Neural cell (in vitro differentiated cells): ENCODE data around the gene GNAL. TPM values are rescaled to one million over a fixed set of nuclear protein-coding genes. Genes with fewer than 3 reads are reported as not detected.

Experiments
- H2AFZ ChIP-seq: fragments of 200-600, 300-800 bp; sonication (generic), shearing (Covaris generic); 2 replicates; pipeline ENCODE4 v1.6.0; 2014; ENCODE audit warnings: low read depth, mild to moderate bottlenecking, antibody characterized with exemption, low read length, moderate library complexity
- H3F3A ChIP-seq: fragments of 200-600 bp; shearing (Covaris generic); 2 replicates; pipeline ENCODE4 v1.6.1; 2016; ENCODE audit warnings: mild to moderate bottlenecking, moderate library complexity, mixed read lengths, antibody characterized with exemption, low read length; ENCODE audit not compliant: insufficient read depth, poor library complexity, severe bottlenecking
- H3K27ac ChIP-seq: fragments of 200-600, 300-800 bp; sonication (generic), shearing (Covaris generic); 2 replicates; pipeline ENCODE4 v1.5.1; 2014; ENCODE audit warnings: mild to moderate bottlenecking, low read length, moderate library complexity
- H3K27me3 ChIP-seq: fragments of 300-800, 200-600 bp; sonication (generic), shearing (Covaris generic); 2 replicates; pipeline ENCODE4 v1.6.0; 2014; ENCODE audit warnings: mild to moderate bottlenecking, low read depth, low read length, moderate library complexity; ENCODE audit not compliant: insufficient read depth
- H3K36me3 ChIP-seq: fragments of 300-800, 200-600 bp; sonication (generic), shearing (Covaris generic); 2 replicates; pipeline ENCODE4 v1.5.1; 2014; ENCODE audit warnings: mild to moderate bottlenecking, antibody characterized with exemption, low read length, moderate library complexity; ENCODE audit not compliant: insufficient read depth
- H3K4me2 ChIP-seq: fragments of 300-800, 200-600 bp; sonication (generic), shearing (Covaris generic); 2 replicates; pipeline ENCODE4 v1.6.0; 2014; ENCODE audit warnings: mild to moderate bottlenecking, low read length
- H3K4me3 ChIP-seq: fragments of 300-800, 200-600 bp; sonication (generic), shearing (Covaris generic); 2 replicates; pipeline ENCODE4 v1.5.1; 2014; ENCODE audit warnings: mild to moderate bottlenecking, low read length, moderate library complexity
- H3K79me2 ChIP-seq: fragments of 200-600 bp; shearing (Covaris generic); replicated peaks from 2 replicates; pipeline ENCODE4 v1.6.0; 2014; ENCODE audit warnings: mild to moderate bottlenecking, low read length, moderate library complexity; ENCODE audit not compliant: insufficient read depth
- H3K9ac ChIP-seq: fragments of 300-800, 200-600 bp; sonication (generic), shearing (Covaris generic); 2 replicates; pipeline ENCODE4 v1.6.1; 2016; ENCODE audit warnings: mild to moderate bottlenecking, low read length, mixed read lengths
- H3K9me2 ChIP-seq: fragments of 200-600 bp; shearing (Covaris generic); 2 replicates; pipeline ENCODE4 v1.6.1; 2016; ENCODE audit warnings: mild to moderate bottlenecking, low read length, mixed read lengths; ENCODE audit not compliant: insufficient read depth
- H3K9me3 ChIP-seq: fragments of 200-600, 300-800 bp; sonication (generic), shearing (Covaris generic); 2 replicates; pipeline ENCODE4 v1.6.1; 2016; ENCODE audit warnings: mild to moderate bottlenecking, mixed run types, low read length, moderate library complexity, mixed read lengths
- H4K20me1 ChIP-seq: fragments of 200-600 bp; shearing (Covaris generic); 2 replicates; pipeline ENCODE4 v1.6.1; 2016; ENCODE audit warnings: mild to moderate bottlenecking, mixed run types; ENCODE audit not compliant: insufficient read depth
- EP300 ChIP-seq: fragments of 450-650 bp; conservative IDR thresholded peaks from 2 replicates; pipeline ENCODE4 v1.6.1; 2014; ENCODE audit warnings: antibody characterized with exemption, mild to moderate bottlenecking, moderate library complexity; ENCODE audit not compliant: poor library complexity, severe bottlenecking
- EZH2 ChIP-seq: fragments of 200-600, 300-800 bp; shearing (Covaris generic), sonication (generic); IDR thresholded peaks from 2 replicates; pipeline ENCODE4 v1.6.1; 2014; ENCODE audit warnings: antibody characterized with exemption, low read length, borderline replicate concordance, mild to moderate bottlenecking; ENCODE audit not compliant: insufficient read depth, poor library complexity, severe bottlenecking
- MXI1 ChIP-seq: fragments of 450-650 bp; conservative IDR thresholded peaks from 2 replicates; pipeline ENCODE4 v1.6.1; 2014; ENCODE audit warnings: antibody characterized with exemption, mild to moderate bottlenecking; ENCODE audit not compliant: poor library complexity, severe bottlenecking
- POLR2AphosphoS5 ChIP-seq: IDR thresholded peaks from 2 replicates; pipeline ENCODE4 v1.6.1; 2012
- RAD21 ChIP-seq: fragments of 450-650 bp; conservative IDR thresholded peaks from 2 replicates; pipeline ENCODE4 v1.6.1; 2014; ENCODE audit warnings: antibody characterized with exemption, mild to moderate bottlenecking, moderate library complexity
- SMC3 ChIP-seq: fragments of 450-650 bp; conservative IDR thresholded peaks from 2 replicates; pipeline ENCODE4 v1.6.1; 2014; ENCODE audit warnings: antibody characterized with exemption, mild to moderate bottlenecking, moderate library complexity; ENCODE audit not compliant: poor library complexity
- TAF1 ChIP-seq: IDR thresholded peaks from 2 replicates; pipeline ENCODE4 v1.6.1; 2012; ENCODE audit warnings: low read depth
- polyA plus RNA-seq: library from polyadenylated mRNA; depleted of rRNA; stranded (reverse); fragments of >200 nt; gene quantifications from 2 replicates; pipeline ENCODE4 v1.2.3, GENCODE V29; 2014
- TF ChIP-seq, protein P1 (sequence below): fragments of 450-650 bp; IDR thresholded peaks from 2 replicates; pipeline ENCODE4 v1.5.1; 2014; ENCODE audit warnings: antibody characterized with exemption, mild to moderate bottlenecking, moderate library complexity; ENCODE audit not compliant: poor library complexity, severe bottlenecking
- TF ChIP-seq, protein P2 (sequence below): IDR thresholded peaks from 2 replicates; pipeline ENCODE4 v1.6.1; 2012; ENCODE audit warnings: borderline replicate concordance

GNAL gene
- polyA plus RNA-seq, 1 donor from 2014 or later: 16.7 TPM

DNA sequence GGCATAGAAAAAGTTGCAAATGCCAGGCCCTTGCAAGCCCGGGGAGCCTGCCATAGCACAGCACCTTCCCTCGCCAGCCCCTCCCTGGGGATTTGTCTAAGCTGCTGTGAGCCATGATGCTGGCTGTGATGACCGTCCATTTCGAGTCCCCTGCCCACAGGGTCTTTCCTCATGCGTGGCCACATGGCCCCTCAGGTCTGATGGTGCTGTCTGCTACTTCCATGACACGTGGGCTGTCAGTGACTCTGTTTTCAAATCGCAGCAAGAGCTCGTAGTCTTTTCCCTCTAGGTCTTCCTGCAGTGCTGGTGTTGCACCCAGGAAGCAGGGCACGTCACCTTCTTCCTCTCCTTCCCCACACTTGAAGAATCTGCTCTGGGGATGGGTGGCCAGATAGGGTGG, 15.5 kb upstream of the GNAL start:
- Histone ChIP-seq H3K9me3 (no peaks in the 10 kb centered on the region), H3K79me2 (no peaks in the 10 kb centered on the region), H2AFZ (no peak overlapping the region), H3K4me3 (no peak overlapping the region), H3K36me3 (no peaks in the 10 kb centered on the region), H4K20me1 (no peaks in the 10 kb centered on the region), H3K27ac (no peak overlapping the region), H3K4me2 (no peak overlapping the region), H3K9me2 (no peaks in the 10 kb centered on the region), H3K9ac (no peak overlapping the region), H3K27me3 (no peaks in the 10 kb centered on the region), H3F3A (no peaks in the 10 kb centered on the region)
- TF ChIP-seq EZH2: no peak
- TF ChIP-seq TAF1: no peak
- no peak for TF ChIP-seq EP300
- TF ChIP-seq, protein P1, sequence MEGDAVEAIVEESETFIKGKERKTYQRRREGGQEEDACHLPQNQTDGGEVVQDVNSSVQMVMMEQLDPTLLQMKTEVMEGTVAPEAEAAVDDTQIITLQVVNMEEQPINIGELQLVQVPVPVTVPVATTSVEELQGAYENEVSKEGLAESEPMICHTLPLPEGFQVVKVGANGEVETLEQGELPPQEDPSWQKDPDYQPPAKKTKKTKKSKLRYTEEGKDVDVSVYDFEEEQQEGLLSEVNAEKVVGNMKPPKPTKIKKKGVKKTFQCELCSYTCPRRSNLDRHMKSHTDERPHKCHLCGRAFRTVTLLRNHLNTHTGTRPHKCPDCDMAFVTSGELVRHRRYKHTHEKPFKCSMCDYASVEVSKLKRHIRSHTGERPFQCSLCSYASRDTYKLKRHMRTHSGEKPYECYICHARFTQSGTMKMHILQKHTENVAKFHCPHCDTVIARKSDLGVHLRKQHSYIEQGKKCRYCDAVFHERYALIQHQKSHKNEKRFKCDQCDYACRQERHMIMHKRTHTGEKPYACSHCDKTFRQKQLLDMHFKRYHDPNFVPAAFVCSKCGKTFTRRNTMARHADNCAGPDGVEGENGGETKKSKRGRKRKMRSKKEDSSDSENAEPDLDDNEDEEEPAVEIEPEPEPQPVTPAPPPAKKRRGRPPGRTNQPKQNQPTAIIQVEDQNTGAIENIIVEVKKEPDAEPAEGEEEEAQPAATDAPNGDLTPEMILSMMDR: no peak
- TF ChIP-seq RAD21: no peak
- TF ChIP-seq POLR2AphosphoS5: no peak
- TF ChIP-seq, protein P2, sequence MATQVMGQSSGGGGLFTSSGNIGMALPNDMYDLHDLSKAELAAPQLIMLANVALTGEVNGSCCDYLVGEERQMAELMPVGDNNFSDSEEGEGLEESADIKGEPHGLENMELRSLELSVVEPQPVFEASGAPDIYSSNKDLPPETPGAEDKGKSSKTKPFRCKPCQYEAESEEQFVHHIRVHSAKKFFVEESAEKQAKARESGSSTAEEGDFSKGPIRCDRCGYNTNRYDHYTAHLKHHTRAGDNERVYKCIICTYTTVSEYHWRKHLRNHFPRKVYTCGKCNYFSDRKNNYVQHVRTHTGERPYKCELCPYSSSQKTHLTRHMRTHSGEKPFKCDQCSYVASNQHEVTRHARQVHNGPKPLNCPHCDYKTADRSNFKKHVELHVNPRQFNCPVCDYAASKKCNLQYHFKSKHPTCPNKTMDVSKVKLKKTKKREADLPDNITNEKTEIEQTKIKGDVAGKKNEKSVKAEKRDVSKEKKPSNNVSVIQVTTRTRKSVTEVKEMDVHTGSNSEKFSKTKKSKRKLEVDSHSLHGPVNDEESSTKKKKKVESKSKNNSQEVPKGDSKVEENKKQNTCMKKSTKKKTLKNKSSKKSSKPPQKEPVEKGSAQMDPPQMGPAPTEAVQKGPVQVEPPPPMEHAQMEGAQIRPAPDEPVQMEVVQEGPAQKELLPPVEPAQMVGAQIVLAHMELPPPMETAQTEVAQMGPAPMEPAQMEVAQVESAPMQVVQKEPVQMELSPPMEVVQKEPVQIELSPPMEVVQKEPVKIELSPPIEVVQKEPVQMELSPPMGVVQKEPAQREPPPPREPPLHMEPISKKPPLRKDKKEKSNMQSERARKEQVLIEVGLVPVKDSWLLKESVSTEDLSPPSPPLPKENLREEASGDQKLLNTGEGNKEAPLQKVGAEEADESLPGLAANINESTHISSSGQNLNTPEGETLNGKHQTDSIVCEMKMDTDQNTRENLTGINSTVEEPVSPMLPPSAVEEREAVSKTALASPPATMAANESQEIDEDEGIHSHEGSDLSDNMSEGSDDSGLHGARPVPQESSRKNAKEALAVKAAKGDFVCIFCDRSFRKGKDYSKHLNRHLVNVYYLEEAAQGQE: no peak
- no peak for TF ChIP-seq MXI1
- TF ChIP-seq SMC3: no peak

DNA sequence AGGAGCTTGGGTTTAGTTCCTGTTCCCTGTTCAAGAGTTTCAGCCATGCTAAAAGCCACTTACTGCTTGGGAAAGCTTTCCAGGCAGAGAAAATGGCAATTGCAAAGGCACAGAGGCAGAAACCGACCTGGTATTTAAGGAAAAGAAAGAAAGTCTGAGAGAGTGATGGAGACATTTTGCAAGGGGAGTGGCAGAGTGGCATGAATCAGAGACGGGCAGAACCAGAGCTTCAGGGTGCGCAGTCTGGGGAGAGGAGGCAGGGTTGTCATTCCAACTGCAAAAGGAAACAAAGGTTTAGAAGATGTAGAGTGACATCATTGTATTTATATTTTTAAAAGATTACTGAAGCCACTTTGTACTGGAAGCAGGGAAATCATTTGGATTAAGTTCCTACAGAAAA, 14.9 kb upstream of the GNAL start:
- no peak overlapping the region for H3K4me3 ChIP-seq
- H3K9ac ChIP-seq: no peak overlapping the region
- H3K36me3 ChIP-seq: no peaks in the 10 kb centered on the region
- no peak overlapping the region for H3K27ac ChIP-seq
- no peaks in the 10 kb centered on the region for H3K79me2 ChIP-seq
- no peaks in the 10 kb centered on the region for H4K20me1 ChIP-seq
- no peaks in the 10 kb centered on the region for H3K9me3 ChIP-seq
- no peak overlapping the region for H3K4me2 ChIP-seq
- TF ChIP-seq POLR2AphosphoS5: no peak
- no peak for TF ChIP-seq RAD21
- TF ChIP-seq, protein P1: no peak
- TF ChIP-seq EP300: no peak
- TF ChIP-seq, protein P2: no peak
- no peak overlapping the region for H2AFZ ChIP-seq
- no peaks in the 10 kb centered on the region for H3F3A ChIP-seq
- H3K9me2 ChIP-seq: no peaks in the 10 kb centered on the region
- H3K27me3 ChIP-seq: no peaks in the 10 kb centered on the region
